ENCODE results near the gene CAMK1G.

GRCh38 chr1:209585197-209585596 lies 1.7 kb downstream of the CAMK1G start:
- TF ChIP-seq, protein P1, sequence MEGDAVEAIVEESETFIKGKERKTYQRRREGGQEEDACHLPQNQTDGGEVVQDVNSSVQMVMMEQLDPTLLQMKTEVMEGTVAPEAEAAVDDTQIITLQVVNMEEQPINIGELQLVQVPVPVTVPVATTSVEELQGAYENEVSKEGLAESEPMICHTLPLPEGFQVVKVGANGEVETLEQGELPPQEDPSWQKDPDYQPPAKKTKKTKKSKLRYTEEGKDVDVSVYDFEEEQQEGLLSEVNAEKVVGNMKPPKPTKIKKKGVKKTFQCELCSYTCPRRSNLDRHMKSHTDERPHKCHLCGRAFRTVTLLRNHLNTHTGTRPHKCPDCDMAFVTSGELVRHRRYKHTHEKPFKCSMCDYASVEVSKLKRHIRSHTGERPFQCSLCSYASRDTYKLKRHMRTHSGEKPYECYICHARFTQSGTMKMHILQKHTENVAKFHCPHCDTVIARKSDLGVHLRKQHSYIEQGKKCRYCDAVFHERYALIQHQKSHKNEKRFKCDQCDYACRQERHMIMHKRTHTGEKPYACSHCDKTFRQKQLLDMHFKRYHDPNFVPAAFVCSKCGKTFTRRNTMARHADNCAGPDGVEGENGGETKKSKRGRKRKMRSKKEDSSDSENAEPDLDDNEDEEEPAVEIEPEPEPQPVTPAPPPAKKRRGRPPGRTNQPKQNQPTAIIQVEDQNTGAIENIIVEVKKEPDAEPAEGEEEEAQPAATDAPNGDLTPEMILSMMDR (conservative IDR thresholded peaks at IDR 0.05; ENCODE audit: low read depth in 2 of 2): no peak
- no peak for TF ChIP-seq POLR2AphosphoS5 (IDR thresholded peaks at IDR 0.05; ENCODE audit: low read depth)
- TF ChIP-seq, protein P2, sequence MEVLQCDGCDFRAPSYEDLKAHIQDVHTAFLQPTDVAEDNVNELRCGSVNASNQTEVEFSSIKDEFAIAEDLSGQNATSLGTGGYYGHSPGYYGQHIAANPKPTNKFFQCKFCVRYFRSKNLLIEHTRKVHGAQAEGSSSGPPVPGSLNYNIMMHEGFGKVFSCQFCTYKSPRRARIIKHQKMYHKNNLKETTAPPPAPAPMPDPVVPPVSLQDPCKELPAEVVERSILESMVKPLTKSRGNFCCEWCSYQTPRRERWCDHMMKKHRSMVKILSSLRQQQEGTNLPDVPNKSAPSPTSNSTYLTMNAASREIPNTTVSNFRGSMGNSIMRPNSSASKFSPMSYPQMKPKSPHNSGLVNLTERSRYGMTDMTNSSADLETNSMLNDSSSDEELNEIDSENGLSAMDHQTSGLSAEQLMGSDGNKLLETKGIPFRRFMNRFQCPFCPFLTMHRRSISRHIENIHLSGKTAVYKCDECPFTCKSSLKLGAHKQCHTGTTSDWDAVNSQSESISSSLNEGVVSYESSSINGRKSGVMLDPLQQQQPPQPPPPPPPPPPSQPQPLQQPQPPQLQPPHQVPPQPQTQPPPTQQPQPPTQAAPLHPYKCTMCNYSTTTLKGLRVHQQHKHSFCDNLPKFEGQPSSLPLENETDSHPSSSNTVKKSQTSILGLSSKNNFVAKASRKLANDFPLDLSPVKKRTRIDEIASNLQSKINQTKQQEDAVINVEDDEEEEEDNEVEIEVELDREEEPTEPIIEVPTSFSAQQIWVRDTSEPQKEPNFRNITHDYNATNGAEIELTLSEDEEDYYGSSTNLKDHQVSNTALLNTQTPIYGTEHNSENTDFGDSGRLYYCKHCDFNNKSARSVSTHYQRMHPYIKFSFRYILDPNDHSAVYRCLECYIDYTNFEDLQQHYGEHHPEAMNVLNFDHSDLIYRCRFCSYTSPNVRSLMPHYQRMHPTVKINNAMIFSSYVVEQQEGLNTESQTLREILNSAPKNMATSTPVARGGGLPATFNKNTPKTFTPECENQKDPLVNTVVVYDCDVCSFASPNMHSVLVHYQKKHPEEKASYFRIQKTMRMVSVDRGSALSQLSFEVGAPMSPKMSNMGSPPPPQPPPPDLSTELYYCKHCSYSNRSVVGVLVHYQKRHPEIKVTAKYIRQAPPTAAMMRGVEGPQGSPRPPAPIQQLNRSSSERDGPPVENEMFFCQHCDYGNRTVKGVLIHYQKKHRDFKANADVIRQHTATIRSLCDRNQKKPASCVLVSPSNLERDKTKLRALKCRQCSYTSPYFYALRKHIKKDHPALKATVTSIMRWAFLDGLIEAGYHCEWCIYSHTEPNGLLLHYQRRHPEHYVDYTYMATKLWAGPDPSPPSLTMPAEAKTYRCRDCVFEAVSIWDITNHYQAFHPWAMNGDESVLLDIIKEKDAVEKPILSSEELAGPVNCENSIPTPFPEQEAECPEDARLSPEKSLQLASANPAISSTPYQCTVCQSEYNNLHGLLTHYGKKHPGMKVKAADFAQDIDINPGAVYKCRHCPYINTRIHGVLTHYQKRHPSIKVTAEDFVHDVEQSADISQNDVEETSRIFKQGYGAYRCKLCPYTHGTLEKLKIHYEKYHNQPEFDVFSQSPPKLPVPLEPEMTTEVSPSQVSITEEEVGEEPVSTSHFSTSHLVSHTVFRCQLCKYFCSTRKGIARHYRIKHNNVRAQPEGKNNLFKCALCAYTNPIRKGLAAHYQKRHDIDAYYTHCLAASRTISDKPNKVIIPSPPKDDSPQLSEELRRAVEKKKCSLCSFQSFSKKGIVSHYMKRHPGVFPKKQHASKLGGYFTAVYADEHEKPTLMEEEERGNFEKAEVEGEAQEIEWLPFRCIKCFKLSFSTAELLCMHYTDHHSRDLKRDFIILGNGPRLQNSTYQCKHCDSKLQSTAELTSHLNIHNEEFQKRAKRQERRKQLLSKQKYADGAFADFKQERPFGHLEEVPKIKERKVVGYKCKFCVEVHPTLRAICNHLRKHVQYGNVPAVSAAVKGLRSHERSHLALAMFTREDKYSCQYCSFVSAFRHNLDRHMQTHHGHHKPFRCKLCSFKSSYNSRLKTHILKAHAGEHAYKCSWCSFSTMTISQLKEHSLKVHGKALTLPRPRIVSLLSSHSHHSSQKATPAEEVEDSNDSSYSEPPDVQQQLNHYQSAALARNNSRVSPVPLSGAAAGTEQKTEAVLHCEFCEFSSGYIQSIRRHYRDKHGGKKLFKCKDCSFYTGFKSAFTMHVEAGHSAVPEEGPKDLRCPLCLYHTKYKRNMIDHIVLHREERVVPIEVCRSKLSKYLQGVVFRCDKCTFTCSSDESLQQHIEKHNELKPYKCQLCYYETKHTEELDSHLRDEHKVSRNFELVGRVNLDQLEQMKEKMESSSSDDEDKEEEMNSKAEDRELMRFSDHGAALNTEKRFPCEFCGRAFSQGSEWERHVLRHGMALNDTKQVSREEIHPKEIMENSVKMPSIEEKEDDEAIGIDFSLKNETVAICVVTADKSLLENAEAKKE (CRISPR knock-in tag; IDR thresholded peaks at IDR 0.05): no peak
- no peak for TF ChIP-seq REST (IDR thresholded peaks at IDR 0.05; ENCODE audit: unreplicated experiment)
- no peak for TF ChIP-seq ZNF331 (CRISPR knock-in tag; IDR thresholded peaks at IDR 0.05; ENCODE audit: low read depth)
- TF ChIP-seq EZH2phosphoT487 (IDR thresholded peaks at IDR 0.05; ENCODE audit: unreplicated experiment): no peak
- TF ChIP-seq STAT1 (IDR thresholded peaks at IDR 0.05; ENCODE audit: unreplicated experiment): no peak
- no peak for TF ChIP-seq CREB1 (CRISPR knock-in tag; IDR thresholded peaks at IDR 0.05; ENCODE audit: low read depth)
- TF ChIP-seq ZNF114 (CRISPR knock-in tag; IDR thresholded peaks at IDR 0.05): no peak
- no peak for TF ChIP-seq EZH2 (IDR thresholded peaks at IDR 0.05; ENCODE audit: low read depth, unreplicated experiment)
